IPS DF 6.9 (cell line): ENCODE measurements around the gene CHRM5.

Experiments
- DNase-seq: peaks from one replicate; pipeline ENCODE4 v3.0.0-alpha.2; 2013; ENCODE audit warnings: low read depth, low spot score
- H3K27ac ChIP-seq: one replicate; pipeline ENCODE4 v1.5.1; 2013; ENCODE audit warnings: low read length, control low read depth
- H3K27me3 ChIP-seq: 2 replicates; pipeline ENCODE4 v1.6.1; 2013; ENCODE audit warnings: mild to moderate bottlenecking, low read length; ENCODE audit not compliant: control insufficient read depth, insufficient read depth
- H3K36me3 ChIP-seq: 2 replicates; pipeline ENCODE4 v1.6.1; 2013; ENCODE audit warnings: low read length; ENCODE audit not compliant: control insufficient read depth, insufficient read depth
- H3K4me1 ChIP-seq: 2 replicates; pipeline ENCODE4 v1.6.1; 2013; ENCODE audit warnings: low read length; ENCODE audit not compliant: control insufficient read depth, insufficient read depth
- H3K4me3 ChIP-seq: 2 replicates; pipeline ENCODE4 v1.5.1; 2013; ENCODE audit warnings: mild to moderate bottlenecking, low read length
- H3K9me3 ChIP-seq: 2 replicates; pipeline ENCODE4 v1.6.1; 2013; ENCODE audit warnings: low read length, inconsistent platforms; ENCODE audit not compliant: control insufficient read depth, insufficient read depth
- whole genome bisulfite sequencing: extraction: QIAGEN DNeasy Blood & Tissue Kit; methylation state at CpG from one replicate; pipeline ENCODE4 v1.1.7; 2013; ENCODE audit warnings: mixed read lengths, missing lambda C conversion rate; ENCODE audit not compliant: insufficient read length, insufficient coverage; 5-methylcytosine and 5-hydroxymethylcytosine counted together

CHRM5 gene

DNA sequence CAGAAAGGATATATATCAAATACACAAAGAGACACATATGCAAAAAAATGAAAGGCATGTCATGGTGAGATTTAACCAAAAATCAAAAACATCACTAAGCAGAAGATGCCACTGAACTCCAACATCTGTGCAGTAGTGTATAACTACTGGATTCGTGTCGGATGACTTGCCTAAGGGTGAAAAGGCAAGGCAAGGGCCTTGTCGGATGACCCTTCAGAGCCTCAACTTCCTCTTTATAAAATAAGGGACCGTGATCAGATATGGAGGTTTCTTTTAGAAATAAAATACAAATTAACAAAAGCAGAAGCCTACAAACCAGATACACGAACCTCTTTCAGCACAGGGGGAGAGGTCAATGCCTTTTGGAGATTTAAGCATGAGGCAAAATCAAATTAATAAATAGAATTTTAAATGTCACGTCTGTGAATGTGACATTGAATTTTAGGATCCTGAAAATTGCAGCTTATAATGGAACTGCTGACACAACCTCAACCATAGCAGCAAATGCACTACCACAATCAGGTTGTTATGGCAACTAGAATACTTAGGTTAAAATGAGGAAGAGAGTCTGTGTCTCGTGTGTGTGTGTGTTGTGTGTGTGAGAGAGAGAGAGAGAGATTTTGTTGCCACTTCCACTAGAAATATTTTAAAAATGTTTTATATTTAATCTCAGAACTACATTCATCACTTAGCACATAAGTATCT lies 8.3 kb upstream of the CHRM5 start:
- DNase-seq = no peak
- Histone ChIP-seq H3K9me3 (no peaks in the 10 kb centered on the region), H3K4me1 (no peaks in the 10 kb centered on the region), H3K27ac (no peak overlapping the region), H3K27me3 (no peaks in the 10 kb centered on the region; the same call in 1 of the 2 replicates), H3K4me3 (no peak overlapping the region), H3K36me3 (no peaks in the 10 kb centered on the region)
- WGBS = no CpG with 5 or more reads among the region's 7 CpGs

DNA sequence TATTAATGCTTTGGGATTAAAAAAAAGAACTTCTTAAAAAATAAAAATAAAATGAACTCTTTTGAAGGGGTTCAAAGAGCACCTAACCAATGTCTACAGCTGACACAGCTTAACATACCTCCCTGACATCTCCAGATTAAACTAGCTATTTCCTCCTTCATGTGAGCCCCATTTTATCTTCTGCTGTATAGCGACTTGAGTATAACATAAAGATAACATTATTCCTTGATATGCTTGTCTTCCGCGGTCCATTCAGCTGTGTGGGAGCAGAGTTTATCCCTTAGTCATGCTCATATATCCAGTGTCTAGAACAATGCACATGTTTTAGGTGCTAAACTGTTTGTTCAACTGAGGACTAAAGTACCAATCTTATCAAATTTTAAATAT lies 7.8 kb upstream of the CHRM5 start:
- Histone ChIP-seq H3K27ac (no peak overlapping the region), H3K27me3 (no peaks in the 10 kb centered on the region; the same call in 1 of the 2 replicates), H3K4me1 (no peaks in the 10 kb centered on the region), H3K9me3 (no peaks in the 10 kb centered on the region), H3K36me3 (no peaks in the 10 kb centered on the region), H3K4me3 (no peak overlapping the region)
- no peak for DNase-seq
- no CpG with 5 or more reads among the region's 3 CpGs for WGBS

DNA sequence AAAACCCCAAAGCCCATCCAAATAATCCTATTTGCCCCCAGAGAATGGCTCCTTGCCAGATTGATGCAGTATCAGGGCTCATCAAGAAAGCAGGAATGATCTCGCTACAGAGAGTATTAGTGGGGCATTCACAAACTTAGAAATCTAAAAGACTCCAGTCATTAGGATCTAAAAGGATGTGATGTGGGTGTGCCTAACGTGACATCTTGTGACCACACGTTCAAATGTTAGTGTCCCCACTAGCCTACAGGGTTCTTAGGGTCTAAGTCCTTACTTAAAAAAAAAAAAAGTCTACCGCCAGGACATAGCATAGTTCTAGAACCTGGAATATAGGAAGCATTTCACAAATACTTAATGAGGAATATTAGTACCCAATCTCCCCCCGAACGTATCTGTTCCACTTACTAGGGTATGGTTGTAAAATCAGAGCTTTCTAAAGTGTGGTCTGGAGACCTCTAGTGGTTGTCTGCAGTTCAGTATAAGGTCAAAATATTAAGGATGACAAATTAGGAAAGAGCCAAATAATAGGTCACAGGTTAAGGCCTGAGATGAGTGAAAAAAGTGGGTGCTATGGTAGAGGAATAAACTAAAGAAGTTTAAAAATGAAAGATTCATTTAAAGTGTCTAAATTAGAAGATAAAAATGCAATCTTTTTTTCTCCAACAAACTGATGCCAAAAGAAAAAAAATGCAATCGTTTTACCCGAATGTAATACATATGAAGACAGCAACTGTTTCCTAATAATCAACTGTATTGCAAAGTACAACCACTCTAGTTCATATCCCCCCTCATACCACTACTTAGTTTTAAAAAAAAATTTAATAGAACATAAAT lies 4.2 kb upstream of the CHRM5 start:
- DNase-seq = no peak
- Histone ChIP-seq H3K36me3 (no peaks in the 10 kb centered on the region), H3K4me3 (no peak overlapping the region), H3K9me3 (no peaks in the 10 kb centered on the region), H3K4me1 (no peaks in the 10 kb centered on the region), H3K27ac (no peak overlapping the region), H3K27me3 (no peaks in the 10 kb centered on the region)
- no CpG with 5 or more reads among the region's 8 CpGs for WGBS

DNA sequence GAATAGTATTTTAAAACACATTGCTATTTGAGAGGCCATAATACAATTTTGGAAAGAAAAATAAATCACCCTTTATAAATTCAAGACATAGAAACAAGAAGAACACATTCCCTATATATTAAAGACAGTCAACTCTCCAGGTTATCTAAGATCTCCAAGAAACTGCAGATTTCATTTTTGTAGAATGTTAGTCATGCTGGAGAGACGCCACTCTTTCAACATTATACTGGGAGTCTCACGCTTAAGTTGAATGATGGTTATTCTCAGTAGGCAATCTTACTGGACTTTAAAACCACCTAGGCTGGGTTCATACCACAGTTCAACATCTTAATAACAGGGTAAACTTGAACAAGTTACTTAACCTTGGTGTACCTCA lies 3.6 kb upstream of the CHRM5 start:
- Histone ChIP-seq H3K4me1 (no peaks in the 10 kb centered on the region), H3K36me3 (no peaks in the 10 kb centered on the region), H3K4me3 (no peak overlapping the region), H3K9me3 (no peaks in the 10 kb centered on the region), H3K27me3 (no peaks in the 10 kb centered on the region), H3K27ac (no peak overlapping the region)
- no peak for DNase-seq
- WGBS = no CpG with 5 or more reads among the region's 2 CpGs

DNA sequence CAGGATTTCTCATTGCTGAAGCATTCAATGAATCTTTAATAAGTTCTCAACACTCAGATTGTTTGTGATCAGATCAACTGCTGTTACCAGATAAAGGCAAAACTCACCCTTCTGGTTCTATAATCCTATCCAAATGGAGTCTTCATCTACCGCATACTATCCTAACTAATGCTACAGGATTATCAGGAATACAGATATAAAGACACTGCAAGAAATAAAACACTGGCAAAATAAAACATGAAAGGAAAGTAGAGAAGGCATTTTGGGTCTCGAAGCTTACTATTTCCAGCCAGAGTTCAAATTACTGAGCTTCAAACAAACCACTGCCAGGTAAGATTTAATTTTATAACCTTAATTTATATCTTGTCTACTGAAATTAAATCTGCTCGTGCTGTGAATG lies 524 bp downstream of the CHRM5 start:
- no peaks in the 10 kb centered on the region for H3K27me3 ChIP-seq
- no peak for DNase-seq
- WGBS = no CpG with 5 or more reads among the region's 3 CpGs
- H3K36me3 ChIP-seq = no peaks in the 10 kb centered on the region
- no peak overlapping the region for H3K27ac ChIP-seq
- no peaks in the 10 kb centered on the region for H3K9me3 ChIP-seq
- no peaks in the 10 kb centered on the region for H3K4me1 ChIP-seq
- no peak overlapping the region for H3K4me3 ChIP-seq

DNA sequence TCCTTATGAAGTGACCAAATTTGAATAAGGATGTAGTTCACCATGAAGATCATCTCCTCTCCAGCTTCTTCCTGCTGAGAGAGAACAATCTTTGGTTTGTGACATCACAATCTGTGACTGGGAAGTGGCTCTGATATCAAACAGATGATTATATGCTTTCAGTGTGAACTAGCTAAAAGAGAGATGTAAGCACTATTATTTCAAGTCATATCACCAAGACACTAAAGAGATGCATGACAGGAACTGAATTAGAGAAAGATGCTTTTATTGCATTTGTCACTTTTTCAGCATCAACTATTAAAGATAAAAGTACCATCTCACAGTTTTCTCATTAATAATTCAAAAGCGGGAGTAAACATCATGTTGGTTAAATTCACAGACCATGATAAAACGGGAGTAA lies 3.5 kb downstream of the CHRM5 start:
- Histone ChIP-seq H3K36me3 (no peaks in the 10 kb centered on the region), H3K27ac (no peak overlapping the region), H3K9me3 (no peaks in the 10 kb centered on the region), H3K4me1 (no peaks in the 10 kb centered on the region), H3K4me3 (no peak overlapping the region), H3K27me3 (no peaks in the 10 kb centered on the region)
- no CpG with 5 or more reads among the region's 2 CpGs for WGBS
- DNase-seq = no peak

DNA sequence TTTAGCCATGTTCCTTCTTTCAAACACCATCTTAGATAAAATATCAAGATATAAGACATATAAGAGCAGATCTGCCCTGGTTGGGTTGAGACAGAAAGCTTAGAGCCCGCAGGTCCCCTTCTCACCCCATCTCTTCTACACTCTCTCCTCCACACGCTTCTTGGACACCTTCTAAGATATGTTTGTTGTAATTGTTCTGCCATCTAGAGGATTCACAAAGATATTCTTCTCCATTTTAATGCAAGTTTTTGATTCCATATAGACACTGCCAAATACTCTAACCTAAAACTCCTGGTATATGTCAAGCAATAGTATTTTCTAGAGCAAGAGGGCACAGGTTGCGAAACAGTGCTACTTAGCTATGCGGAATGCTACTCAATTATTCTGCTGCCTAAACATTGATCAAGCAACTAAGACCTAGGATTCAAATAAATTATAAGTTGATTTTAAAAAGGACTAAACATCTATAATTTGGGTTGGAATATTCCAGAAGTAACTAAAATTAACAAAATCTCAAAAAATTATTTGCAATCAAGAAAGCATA lies 6.8 kb downstream of the CHRM5 start:
- H3K27me3 ChIP-seq = no peaks in the 10 kb centered on the region
- no peak overlapping the region for H3K4me3 ChIP-seq
- H3K36me3 ChIP-seq = no peaks in the 10 kb centered on the region
- H3K27ac ChIP-seq = no peak overlapping the region
- WGBS = no CpG with 5 or more reads among the region's 4 CpGs
- DNase-seq = no peak
- no peaks in the 10 kb centered on the region for H3K9me3 ChIP-seq
- no peaks in the 10 kb centered on the region for H3K4me1 ChIP-seq

DNA sequence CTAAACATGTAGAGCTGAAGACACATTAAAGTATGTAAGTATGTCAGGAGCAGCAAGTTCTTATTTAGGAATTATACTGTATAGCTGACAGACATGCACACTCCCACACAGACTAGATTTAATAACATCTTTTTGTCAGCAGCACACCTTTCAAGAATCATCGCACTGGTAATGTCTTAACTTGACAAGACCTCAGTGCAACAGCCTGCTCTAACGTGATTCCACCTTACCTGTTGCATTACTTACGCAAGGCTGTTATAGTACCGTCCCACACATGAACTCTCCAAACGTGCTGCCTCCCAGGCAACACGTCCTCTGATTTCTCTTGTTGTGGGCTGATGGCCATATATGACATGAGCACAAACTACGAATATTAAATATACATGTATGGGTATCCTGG lies 11.9 kb downstream of the CHRM5 start:
- Histone ChIP-seq H3K27me3 (no peaks in the 10 kb centered on the region), H3K4me1 (no peaks in the 10 kb centered on the region), H3K27ac (no peak overlapping the region), H3K36me3 (no peaks in the 10 kb centered on the region), H3K9me3 (no peaks in the 10 kb centered on the region), H3K4me3 (no peak overlapping the region)
- WGBS = no CpG with 5 or more reads among the region's 7 CpGs
- no peak for DNase-seq

DNA sequence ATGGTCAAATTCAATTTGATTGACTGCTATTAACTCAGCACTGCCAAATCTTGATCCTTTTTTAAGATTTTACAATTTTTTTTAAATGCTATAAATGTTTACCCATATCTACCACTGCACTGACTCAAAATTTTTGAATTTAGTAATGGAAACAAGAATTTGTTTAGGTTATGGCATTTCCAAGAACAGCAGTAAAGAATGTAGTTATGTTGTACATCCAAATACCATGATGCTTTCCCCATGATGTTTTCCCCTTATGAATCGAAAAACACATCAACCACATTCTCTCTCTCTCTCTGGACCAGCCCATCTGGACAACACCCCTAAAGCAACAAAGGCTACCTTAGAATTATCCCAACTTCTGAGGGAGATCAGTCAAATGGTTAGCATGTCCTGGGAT lies 14.2 kb downstream of the CHRM5 start:
- Histone ChIP-seq H3K9me3 (no peaks in the 10 kb centered on the region), H3K27me3 (no peaks in the 10 kb centered on the region), H3K4me1 (peaks cover 1% of the 10 kb centered on the region; the same call in 1 of the 2 replicates), H3K36me3 (no peaks in the 10 kb centered on the region), H3K4me3 (no peak overlapping the region), H3K27ac (no peak overlapping the region)
- no CpG with 5 or more reads among the region's 1 CpG for WGBS
- DNase-seq = no peak

DNA sequence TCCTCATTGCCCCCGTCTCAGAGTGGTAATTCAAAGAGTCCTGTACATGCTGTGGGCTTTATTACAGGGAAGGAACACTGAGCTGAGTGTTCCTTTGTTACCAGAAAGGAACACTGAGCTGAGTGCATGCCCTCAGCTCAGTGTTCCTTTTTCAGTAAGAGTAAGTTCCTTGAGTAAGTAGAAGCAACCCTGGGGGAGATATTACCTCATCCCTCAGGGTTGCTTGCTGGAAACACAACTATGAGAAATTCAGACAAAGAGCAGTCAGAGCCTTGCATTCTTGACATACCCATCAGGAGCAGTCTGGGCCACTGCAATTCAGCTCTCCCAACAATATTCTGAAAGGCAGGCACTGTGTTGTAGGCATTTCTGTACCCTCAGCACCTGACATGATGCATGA lies 17.0 kb downstream of the CHRM5 start:
- Histone ChIP-seq H3K27ac (no peak overlapping the region), H3K4me1 (peaks cover 1% of the 10 kb centered on the region; the same call in 1 of the 2 replicates), H3K36me3 (no peaks in the 10 kb centered on the region), H3K9me3 (no peaks in the 10 kb centered on the region), H3K27me3 (no peaks in the 10 kb centered on the region), H3K4me3 (no peak overlapping the region)
- no peak for DNase-seq
- no CpG with 5 or more reads among the region's 1 CpG for WGBS
